ENCODE data around the gene GRM7. TPM values are rescaled to one million over a fixed set of nuclear protein-coding genes. Genes with fewer than 3 reads are reported as not detected.

Gene GRM7
- total and polyA plus RNA-seq, 2 donors (not counting 1 experiment from before 2014, with no cell fraction given): not detected

DNA sequence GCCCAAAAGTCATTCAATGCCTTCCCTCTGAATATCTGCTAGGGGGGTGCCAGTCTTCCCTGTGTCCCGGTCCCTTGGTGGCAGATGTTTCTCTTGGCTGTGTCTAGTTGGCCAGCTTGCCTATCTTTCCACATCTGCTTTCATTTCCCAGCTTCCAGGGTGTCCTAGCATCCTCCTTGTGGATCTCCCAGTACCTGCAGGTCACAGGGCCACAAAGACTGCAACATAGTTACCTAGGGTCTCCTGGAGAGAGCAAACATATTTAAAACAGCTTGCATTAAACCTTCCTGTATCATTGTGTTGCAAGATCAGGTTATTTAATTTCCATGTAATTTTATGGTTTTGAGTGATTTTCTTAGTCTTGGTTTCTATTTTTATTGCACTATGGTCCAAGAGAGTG, 400.1 kb downstream of the GRM7 start:
- TF ChIP-seq, protein P1, sequence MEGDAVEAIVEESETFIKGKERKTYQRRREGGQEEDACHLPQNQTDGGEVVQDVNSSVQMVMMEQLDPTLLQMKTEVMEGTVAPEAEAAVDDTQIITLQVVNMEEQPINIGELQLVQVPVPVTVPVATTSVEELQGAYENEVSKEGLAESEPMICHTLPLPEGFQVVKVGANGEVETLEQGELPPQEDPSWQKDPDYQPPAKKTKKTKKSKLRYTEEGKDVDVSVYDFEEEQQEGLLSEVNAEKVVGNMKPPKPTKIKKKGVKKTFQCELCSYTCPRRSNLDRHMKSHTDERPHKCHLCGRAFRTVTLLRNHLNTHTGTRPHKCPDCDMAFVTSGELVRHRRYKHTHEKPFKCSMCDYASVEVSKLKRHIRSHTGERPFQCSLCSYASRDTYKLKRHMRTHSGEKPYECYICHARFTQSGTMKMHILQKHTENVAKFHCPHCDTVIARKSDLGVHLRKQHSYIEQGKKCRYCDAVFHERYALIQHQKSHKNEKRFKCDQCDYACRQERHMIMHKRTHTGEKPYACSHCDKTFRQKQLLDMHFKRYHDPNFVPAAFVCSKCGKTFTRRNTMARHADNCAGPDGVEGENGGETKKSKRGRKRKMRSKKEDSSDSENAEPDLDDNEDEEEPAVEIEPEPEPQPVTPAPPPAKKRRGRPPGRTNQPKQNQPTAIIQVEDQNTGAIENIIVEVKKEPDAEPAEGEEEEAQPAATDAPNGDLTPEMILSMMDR (IDR thresholded peaks at IDR 0.05): no peak
- TF ChIP-seq EZH2 (IDR thresholded peaks at IDR 0.05; ENCODE audit: borderline replicate concordance, insufficient read depth, low read depth, low read length, poor library complexity, severe bottlenecking): no peak
- H3K27ac Mint-ChIP-seq: no peak overlapping the region
- no peak for DNase-seq
- H3K27me3 Mint-ChIP-seq: no peaks in the 10 kb centered on the region
- no peak overlapping the region for H3K9ac ChIP-seq (ENCODE audit: low read length)
- H3K9me3 Mint-ChIP-seq (ENCODE audit: insufficient read depth): peaks cover 4% of the 10 kb centered on the region
- no peaks in the 10 kb centered on the region for H4K20me1 ChIP-seq (ENCODE audit: control insufficient read depth, insufficient read depth, low read length, poor library complexity, severe bottlenecking)
- H3K36me3 ChIP-seq (replicated peaks in 1 of 2; ENCODE audit: control extremely low read depth in 1 of 2, control insufficient read depth in 1 of 2, extremely low read depth in 1 of 2, insufficient read depth in 2 of 2, low read length in 1 of 2): no peaks in the 10 kb centered on the region
- intact Hi-C loops (cut with micrococcal nuclease): no loop called here
- H3K4me3 ChIP-seq (ENCODE audit: control extremely low read depth in 1 of 5, extremely low read depth in 1 of 5, insufficient read depth in 1 of 5, low read depth in 2 of 5, low read length in 4 of 5): no peak overlapping the region
- 83% methylated on average over 1 of the region's 1 CpG for WGBS (ENCODE audit: insufficient coverage)
- no peaks in the 10 kb centered on the region for H3K79me2 ChIP-seq (ENCODE audit: control insufficient read depth, insufficient read depth, low read length)
- H3K4me1 ChIP-seq (ENCODE audit: control insufficient read depth in 2 of 2, insufficient read depth in 2 of 2, low read length in 2 of 2): no peaks in the 10 kb centered on the region
- no peaks in the 10 kb centered on the region for H3K27me3 ChIP-seq (replicated peaks in 1 of 4; ENCODE audit: control extremely low read depth in 1 of 4, control insufficient read depth in 3 of 4, insufficient read depth in 4 of 4, low read length in 3 of 4)
- no peak overlapping the region for H3K27ac ChIP-seq (ENCODE audit: low read length in 2 of 2)
- CTCF ChIA-PET: no interaction called here
- H3K4me3 Mint-ChIP-seq: no peak overlapping the region
- POLR2A ChIA-PET: no interaction called here
- H3K4me1 Mint-ChIP-seq: no peaks in the 10 kb centered on the region
- no peak for ATAC-seq (ENCODE audit: low read depth)
- no peak overlapping the region for H2AFZ ChIP-seq (ENCODE audit: insufficient read depth, low read depth, low read length, poor library complexity, severe bottlenecking)
- peaks cover 0 to 11% (median 1%) of the 10 kb centered on the region in 3 donors for H3K9me3 ChIP-seq (ENCODE audit: control extremely low read depth in 1 of 3, control insufficient read depth in 2 of 3, insufficient read depth in 1 of 3, low read length in 2 of 3)
- no peak overlapping the region for H3K4me2 ChIP-seq (replicated peaks; ENCODE audit: low read depth, low read length, poor library complexity, severe bottlenecking)

DNA sequence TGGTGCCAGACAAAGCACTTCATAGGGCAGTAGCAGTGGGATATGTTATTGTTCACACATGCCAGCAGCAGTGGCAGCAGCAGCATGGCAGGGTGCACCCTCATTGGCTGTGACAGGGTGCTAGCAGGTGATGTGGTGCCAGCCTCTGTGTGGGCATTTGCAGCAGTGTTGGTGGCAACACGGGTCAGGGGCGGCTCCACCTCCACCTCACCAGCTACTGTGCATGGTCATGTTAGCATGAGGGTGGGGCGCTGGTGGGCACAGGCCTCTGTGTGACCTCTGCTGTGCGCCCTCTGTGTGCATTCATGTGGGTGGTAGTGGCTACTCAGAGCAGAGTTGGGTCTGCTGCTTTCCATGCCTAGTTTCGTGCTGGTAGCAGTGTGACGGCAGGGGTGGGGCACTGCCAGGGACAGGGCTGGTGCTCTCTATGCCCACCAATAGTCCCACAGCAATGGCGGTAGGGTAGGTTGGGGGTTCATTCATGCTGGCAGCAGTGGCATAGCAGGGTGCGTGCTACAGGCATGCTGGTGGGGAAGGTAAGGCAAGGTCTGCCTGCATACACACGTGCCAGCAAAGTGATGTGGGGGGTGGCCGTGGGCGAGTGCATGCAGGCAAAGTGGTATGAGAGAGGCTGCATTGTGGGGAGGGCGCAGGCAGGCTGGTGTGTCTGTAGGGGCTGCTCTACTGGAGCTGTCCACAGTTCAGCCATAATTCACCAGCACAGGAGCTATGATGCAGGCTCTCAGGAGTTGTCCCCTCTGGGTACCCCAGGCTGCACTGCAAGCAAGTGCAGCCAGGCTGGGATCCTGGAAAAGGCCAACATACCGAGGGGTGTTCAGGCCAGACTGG, 402.7 kb downstream of the GRM7 start:
- H3K9me3 ChIP-seq (ENCODE audit: control extremely low read depth in 1 of 3, control insufficient read depth in 2 of 3, insufficient read depth in 1 of 3, low read length in 2 of 3): peaks cover 0 to 11% (median 1%) of the 10 kb centered on the region in 3 donors
- POLR2A ChIA-PET: no interaction called here
- intact Hi-C loops (cut with micrococcal nuclease): no loop called here
- H4K20me1 ChIP-seq (ENCODE audit: control insufficient read depth, insufficient read depth, low read length, poor library complexity, severe bottlenecking): no peaks in the 10 kb centered on the region
- H3K36me3 ChIP-seq (replicated peaks in 1 of 2; ENCODE audit: control extremely low read depth in 1 of 2, control insufficient read depth in 1 of 2, extremely low read depth in 1 of 2, insufficient read depth in 2 of 2, low read length in 1 of 2): no peaks in the 10 kb centered on the region
- DNase-seq (no peak), ATAC-seq (ENCODE audit: low read depth) (no peak)
- no peak overlapping the region for H3K4me3 Mint-ChIP-seq
- no peak overlapping the region for H3K27ac Mint-ChIP-seq
- CTCF ChIA-PET: no interaction called here
- no peaks in the 10 kb centered on the region for H3K27me3 ChIP-seq (replicated peaks in 1 of 4; ENCODE audit: control extremely low read depth in 1 of 4, control insufficient read depth in 3 of 4, insufficient read depth in 4 of 4, low read length in 3 of 4)
- H3K4me2 ChIP-seq (replicated peaks; ENCODE audit: low read depth, low read length, poor library complexity, severe bottlenecking): no peak overlapping the region
- H3K79me2 ChIP-seq (ENCODE audit: control insufficient read depth, insufficient read depth, low read length): no peaks in the 10 kb centered on the region
- no peak overlapping the region for H2AFZ ChIP-seq (ENCODE audit: insufficient read depth, low read depth, low read length, poor library complexity, severe bottlenecking)
- no peaks in the 10 kb centered on the region for H3K4me1 ChIP-seq (ENCODE audit: control insufficient read depth in 2 of 2, insufficient read depth in 2 of 2, low read length in 2 of 2)
- H3K27me3 Mint-ChIP-seq: no peaks in the 10 kb centered on the region
- 95% methylated on average over 9 of the region's 13 CpGs for WGBS (ENCODE audit: insufficient coverage)
- H3K9me3 Mint-ChIP-seq (ENCODE audit: insufficient read depth): peaks cover 2% of the 10 kb centered on the region
- no peak overlapping the region for H3K9ac ChIP-seq (ENCODE audit: low read length)
- H3K4me3 ChIP-seq (ENCODE audit: control extremely low read depth in 1 of 5, extremely low read depth in 1 of 5, insufficient read depth in 1 of 5, low read depth in 2 of 5, low read length in 4 of 5): no peak overlapping the region
- no peak for TF ChIP-seq EZH2 (IDR thresholded peaks at IDR 0.05; ENCODE audit: borderline replicate concordance, insufficient read depth, low read depth, low read length, poor library complexity, severe bottlenecking)
- TF ChIP-seq, protein P1 (IDR thresholded peaks at IDR 0.05): no peak
- no peak overlapping the region for H3K27ac ChIP-seq (ENCODE audit: low read length in 2 of 2)
- H3K4me1 Mint-ChIP-seq: no peaks in the 10 kb centered on the region
